Islet precursor cell (in vitro differentiated cells): ENCODE results near the gene EGF.
"Not testable (repeated sequence)": the region's sequence is repeated elsewhere in the genome, so short reads cannot be mapped to it uniquely, and the experiment has no call there.

Experiments used
- DNase-seq: peaks from one replicate; pipeline ENCODE4 v3.0.0-alpha.2; 2018

EGF gene

GRCh38 chr4:109912706-109913595, at the start of gene EGF:
Gene EGF (plus strand): TSS chr4:109912883. CDS start chr4:109913336, 453 bp downstream.
- DNase-seq: no peak

- no peak for DNase-seq
Measured at GRCh38 chr4:109864134-109864533, 48.5 kb upstream of the EGF start.

GRCh38 chr4:109870061-109870460, 42.6 kb upstream of the EGF start:
- DNase-seq: no peak

- DNase-seq: no peak
Measured at GRCh38 chr4:109872065-109872464, 40.6 kb upstream of the EGF start.

GRCh38 chr4:109872950-109873656, 39.6 kb upstream of the EGF start:
- no peak for DNase-seq

GRCh38 chr4:109873791-109874514, 38.7 kb upstream of the EGF start:
- DNase-seq: no peak

GRCh38 chr4:109875106-109875505, 37.6 kb upstream of the EGF start:
- no peak for DNase-seq

GRCh38 chr4:109875553-109875952, 37.1 kb upstream of the EGF start:
- DNase-seq: not testable (repeated sequence)

GRCh38 chr4:109876634-109877265, 35.9 kb upstream of the EGF start:
- DNase-seq: no peak

GRCh38 chr4:109877400-109877799, 35.3 kb upstream of the EGF start:
- no peak for DNase-seq

GRCh38 chr4:109878355-109878754, 34.3 kb upstream of the EGF start:
- DNase-seq: no peak

- DNase-seq: no peak
Measured at GRCh38 chr4:109879081-109879480, 33.6 kb upstream of the EGF start.

- DNase-seq: peak; percentile 59
Measured at GRCh38 chr4:109879636-109880314, 32.9 kb upstream of the EGF start.

- no peak for DNase-seq
Measured at GRCh38 chr4:109886303-109886702, 26.4 kb upstream of the EGF start.

- no peak for DNase-seq
Measured at GRCh38 chr4:109887071-109887470, 25.6 kb upstream of the EGF start.

- DNase-seq: no peak
Measured at GRCh38 chr4:109890076-109890475, 22.6 kb upstream of the EGF start.

- DNase-seq: no peak
Measured at GRCh38 chr4:109902559-109903251, 10.0 kb upstream of the EGF start.

GRCh38 chr4:109908731-109909130, 4.0 kb upstream of the EGF start:
- DNase-seq: no peak

- DNase-seq: no peak
Measured at GRCh38 chr4:109910256-109910655, 2.4 kb upstream of the EGF start.

GRCh38 chr4:109913596-109914241, 1.0 kb downstream of the EGF start:
- DNase-seq: no peak

- no peak for DNase-seq
Measured at GRCh38 chr4:109914322-109914721, 1.6 kb downstream of the EGF start.
